HCT116 (cell line): Measurements from ENCODE around the gene ANTXRL. TPM values are rescaled to one million over a fixed set of nuclear protein-coding genes. Genes with fewer than 3 reads are reported as not detected.

Experiments
- ATAC-seq: fragments of 200-7000 bp; cut with Tn5 transposase; 2 replicates; pipeline ENCODE4 v1.9.1; 2020; ENCODE audit warnings: mild to moderate bottlenecking, moderate library complexity
- BruUV-seq: library from RNA; stranded (reverse); fragments of 400-500 nt; replicated peaks from 2 replicates; lab custom pipeline; 2021; lab: Mats Ljungman, UMichigan
- CTCF ChIA-PET: fragments of 300-600 bp; sonication (Branson Sonifier 250); formaldehyde crosslinking; loops from one replicate; lab custom pipeline; 2021; ENCODE audit warnings: antibody characterized with exemption; lab: Charles Lee
- POLR2A ChIA-PET: fragments of 300-600, 350-600 bp; sonication (Branson Sonifier 250); formaldehyde crosslinking; loops from one replicate; lab custom pipeline; 2021; ENCODE audit warnings: antibody characterized with exemption; lab: Charles Lee
- RAD21 ChIA-PET, 2 experiments: fragments of 300-600 bp; sonication (Branson Sonifier 250); formaldehyde crosslinking; loops; one replicate each; lab custom pipeline; 2023; ENCODE audit warnings: low total read pairs in 2 of 2; ENCODE audit not compliant: uncharacterized antibody in 2 of 2, unreplicated experiment in 2 of 2, low non-redundant PET in 1 of 2; lab: Charles Lee
- DNase-seq: peaks from one replicate; pipeline ENCODE4 v3.0.0-alpha.2; 2010; ENCODE audit warnings: low read depth, low spot score
- H2AFZ ChIP-seq: fragments of 200-600 bp; shearing (Covaris generic), sonication (generic); 2 replicates; pipeline ENCODE4 v1.6.1; 2017; ENCODE audit warnings: low read depth, mixed run types, mixed read lengths, antibody characterized with exemption, low read length; ENCODE audit not compliant: poor library complexity, severe bottlenecking
- H3K27ac ChIP-seq: 2 replicates; pipeline ENCODE4 v1.5.1; 2012; ENCODE audit warnings: low read depth, low read length
- H3K27me3 ChIP-seq: fragments of 200-600 bp; sonication (generic); 2 replicates; pipeline ENCODE4 v1.6.1; 2016; ENCODE audit warnings: mixed run types, low read length, mixed read lengths; ENCODE audit not compliant: insufficient read depth
- H3K36me3 ChIP-seq, 2 experiments: fragments of 200-500 bp in 1 of 2; fragments of 200-600 bp in 1 of 2; sonication (Bioruptor generic) in 1 of 2; sonication (generic) in 1 of 2; 2 replicates each; pipeline versions ENCODE4 v1.5.1 to v1.6.1; 2014 to 2016; ENCODE audit warnings: low read length in 2 of 2, inconsistent platforms in 1 of 2, mixed read lengths in 1 of 2, mixed run types in 1 of 2; ENCODE audit not compliant: insufficient read depth in 2 of 2, control insufficient read depth in 1 of 2
- H3K4me1 ChIP-seq, 2 experiments: fragments of 200-600 bp in 1 of 2; sonication (generic) in 1 of 2; 2 replicates each; pipeline versions ENCODE4 v1.5.1 to v1.6.1; 2012 to 2017; ENCODE audit warnings: low read length in 2 of 2, inconsistent platforms in 1 of 2, mild to moderate bottlenecking in 1 of 2, mixed read lengths in 1 of 2, mixed run types in 1 of 2, moderate library complexity in 1 of 2; ENCODE audit not compliant: insufficient read depth in 2 of 2, control insufficient read depth in 1 of 2
- H3K4me2 ChIP-seq: fragments of 200-600 bp; sonication (generic); 2 replicates; pipeline ENCODE4 v1.6.1; 2017; ENCODE audit warnings: mixed run types, low read length, mixed read lengths
- H3K4me3 ChIP-seq, 2 experiments: fragments of 200-600 bp in 1 of 2; sonication (generic) in 1 of 2; replicated peaks in 1 of 2; 2 replicates each; pipeline ENCODE4 v1.5.1; 2011 to 2016; ENCODE audit warnings: low read length in 2 of 2, control low read depth in 1 of 2, low read depth in 1 of 2, mild to moderate bottlenecking in 1 of 2, mixed read lengths in 1 of 2, mixed run types in 1 of 2
- H3K79me2 ChIP-seq: fragments of 200-600 bp; sonication (generic); 2 replicates; pipeline ENCODE4 v1.6.1; 2017; ENCODE audit warnings: mild to moderate bottlenecking, mixed run types, low read length, moderate library complexity, mixed read lengths; ENCODE audit not compliant: insufficient read depth
- H3K9ac ChIP-seq: fragments of 200-600 bp; sonication (generic); 2 replicates; pipeline ENCODE4 v1.6.1; 2016; ENCODE audit warnings: low read length, mixed read lengths
- H3K9me2 ChIP-seq: fragments of 200-600 bp; sonication (generic), shearing (Covaris generic); 2 replicates; pipeline ENCODE4 v1.6.1; 2017; ENCODE audit warnings: mixed run types, mild to moderate bottlenecking, moderate library complexity; ENCODE audit not compliant: insufficient read depth
- H3K9me3 ChIP-seq, 2 experiments: fragments of 200-500 bp in 1 of 2; fragments of 200-600 bp in 1 of 2; sonication (Bioruptor generic) in 1 of 2; sonication (generic) in 1 of 2; 2 replicates each; pipeline ENCODE4 v1.6.1; 2014 to 2017; ENCODE audit warnings: low read length in 2 of 2, mixed read lengths in 2 of 2, inconsistent platforms in 1 of 2, low read depth in 1 of 2, mild to moderate bottlenecking in 1 of 2, mixed run types in 1 of 2, moderate library complexity in 1 of 2; ENCODE audit not compliant: control insufficient read depth in 1 of 2, insufficient read depth in 1 of 2
- H4K20me1 ChIP-seq: fragments of 200-600 bp; sonication (generic), shearing (Covaris generic); 2 replicates; pipeline ENCODE4 v1.6.1; 2017; ENCODE audit warnings: mixed run types, mild to moderate bottlenecking, moderate library complexity; ENCODE audit not compliant: insufficient read depth
- CEBPB ChIP-seq: IDR thresholded peaks from 2 replicates; pipeline ENCODE4 v1.6.1; 2012; ENCODE audit warnings: low read depth
- EGR1 ChIP-seq: IDR thresholded peaks from 2 replicates; pipeline ENCODE4 v1.6.1; 2012; ENCODE audit warnings: low read depth
- EZH2phosphoT487 ChIP-seq: fragments of 200-600 bp; IDR thresholded peaks from 2 replicates; pipeline ENCODE4 v1.6.1; 2018; ENCODE audit warnings: antibody characterized with exemption, borderline replicate concordance
- FOSL1 ChIP-seq: IDR thresholded peaks from 2 replicates; pipeline ENCODE4 v1.6.1; 2012; ENCODE audit warnings: low read depth
- JUND ChIP-seq: IDR thresholded peaks from 2 replicates; pipeline ENCODE4 v1.6.1; 2012
- POLR2A ChIP-seq: IDR thresholded peaks from 2 replicates; pipeline ENCODE4 v1.7.0; 2011; ENCODE audit warnings: borderline replicate concordance; ENCODE audit not compliant: insufficient read depth, insufficient read length; ENCODE audit errors: extremely low read depth
- REST ChIP-seq: IDR thresholded peaks from 2 replicates; pipeline ENCODE4 v1.6.1; 2012; ENCODE audit warnings: low read depth
- SIN3A ChIP-seq: IDR thresholded peaks from 2 replicates; pipeline ENCODE4 v1.6.1; 2012; ENCODE audit warnings: low read depth
- SP1 ChIP-seq: IDR thresholded peaks from 2 replicates; pipeline ENCODE4 v1.6.1; 2012; ENCODE audit warnings: low read depth
- TCF7L2 ChIP-seq: IDR thresholded peaks from 2 replicates; pipeline ENCODE4 v1.7.0; 2011; ENCODE audit warnings: borderline replicate concordance, inconsistent platforms; ENCODE audit not compliant: insufficient read depth, insufficient read length; ENCODE audit errors: extremely low read depth
- YY1 ChIP-seq: IDR thresholded peaks from 2 replicates; pipeline ENCODE4 v1.6.1; 2011; ENCODE audit warnings: low read length, low read depth, moderate library complexity, mild to moderate bottlenecking; ENCODE audit not compliant: insufficient replicate concordance; ENCODE audit errors: extremely low read depth
- ZBTB33 ChIP-seq: IDR thresholded peaks from 2 replicates; pipeline ENCODE4 v1.6.1; 2011; ENCODE audit warnings: mild to moderate bottlenecking, low read length, moderate library complexity; ENCODE audit not compliant: insufficient replicate concordance; ENCODE audit errors: extremely low read depth
- ZFX ChIP-seq: fragments of 450-650 bp; IDR thresholded peaks from 2 replicates; pipeline ENCODE4 v1.6.1; 2017
- intact Hi-C: fragments of 100-400 bp; cut with micrococcal nuclease; formaldehyde crosslinking; loops from 2 replicates; pipeline ENCODE4 v1.10.0; 2022
- total RNA-seq: library from RNA; stranded (reverse); gene quantifications from one replicate; pipeline ENCODE4 v1.2.1, GENCODE V29; 2021; ENCODE audit not compliant: unreplicated experiment

The ANTXRL gene
- total RNA-seq, 1 experiment from 2014 or later, result not detected

DNA sequence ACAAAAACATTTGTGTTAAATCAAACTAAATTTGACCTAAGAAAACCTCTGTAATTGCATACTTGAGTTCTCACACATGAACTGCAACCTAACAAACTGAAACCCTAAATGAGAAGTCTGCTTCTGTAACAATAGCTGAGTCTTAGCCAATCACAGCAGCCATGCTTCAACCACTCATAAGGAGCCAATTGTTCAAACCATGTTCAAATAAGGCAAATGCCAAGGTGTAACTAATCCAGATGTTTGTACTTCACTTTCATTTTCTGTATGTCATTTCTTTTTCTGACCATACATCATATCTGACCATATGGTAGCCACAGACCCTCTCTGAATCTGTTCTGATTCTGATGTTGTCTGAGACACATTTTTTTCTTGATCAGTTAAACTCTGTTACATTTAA is 47.5 kb upstream of the ANTXRL start:
- H3K4me1 ChIP-seq, result no peaks in the 10 kb centered on the region
- no peaks in the 10 kb centered on the region for H4K20me1 ChIP-seq
- H3K9ac ChIP-seq, result no peak overlapping the region
- ATAC-seq, result no peak
- no peak overlapping the region for H2AFZ ChIP-seq
- ChIA-PET CTCF (interaction anchor here (0.9 kb wide), 1 partner anchor 10 kb away, joined by 4 read pairs; no protein-coding TSS in a partner anchor), POLR2A (no interaction called here)
- no peaks in the 10 kb centered on the region for H3K9me2 ChIP-seq
- no peaks in the 10 kb centered on the region for H3K9me3 ChIP-seq
- no peaks in the 10 kb centered on the region for H3K79me2 ChIP-seq
- intact Hi-C loops, result no loop called here
- BruUV-seq, result no TSS peak
- no peak overlapping the region for H3K4me2 ChIP-seq
- no peaks in the 10 kb centered on the region for H3K27me3 ChIP-seq
- H3K4me3 ChIP-seq, result no peak overlapping the region
- no peaks in the 10 kb centered on the region for H3K36me3 ChIP-seq
- TF ChIP-seq JUND (no peak), SIN3A (no peak), REST (no peak), ZFX (no peak)
- TF ChIP-seq, all 23 proteins: peak for 0
- H3K27ac ChIP-seq, result no peak overlapping the region
- RAD21 ChIA-PET, result no interaction called here
- no peak for DNase-seq

GRCh38 chr10:46239993-46240683 is 46.7 kb upstream of the ANTXRL start:
- H2AFZ ChIP-seq, result no peak overlapping the region
- POLR2A ChIA-PET, result no interaction called here
- H3K4me3 ChIP-seq, result no peak overlapping the region
- no peaks in the 10 kb centered on the region for H3K4me1 ChIP-seq
- no peak overlapping the region for H3K4me2 ChIP-seq
- intact Hi-C loops, result no loop called here
- H4K20me1 ChIP-seq, result no peaks in the 10 kb centered on the region
- RAD21 ChIA-PET, result no interaction called here
- no peak overlapping the region for H3K9ac ChIP-seq
- ATAC-seq (no peak), DNase-seq (no peak)
- no TSS peak for BruUV-seq
- H3K79me2 ChIP-seq, result no peaks in the 10 kb centered on the region
- H3K27ac ChIP-seq, result no peak overlapping the region
- no peaks in the 10 kb centered on the region for H3K9me3 ChIP-seq
- no peaks in the 10 kb centered on the region for H3K27me3 ChIP-seq
- H3K9me2 ChIP-seq, result no peaks in the 10 kb centered on the region
- no peaks in the 10 kb centered on the region for H3K36me3 ChIP-seq
- CTCF ChIA-PET, result no interaction called here
- no peak for TF ChIP-seq EGR1
- no peak for TF ChIP-seq TCF7L2
- TF ChIP-seq YY1, result no peak
- no peak for TF ChIP-seq EZH2phosphoT487
- TF ChIP-seq CEBPB, result no peak
- no peak for TF ChIP-seq SP1
- TF ChIP-seq ZFX, result no peak
- no peak for TF ChIP-seq FOSL1
- no peak for TF ChIP-seq SIN3A
- TF ChIP-seq ZBTB33, result no peak
- no peak for TF ChIP-seq POLR2A
